Activated CD8-positive, alpha-beta memory T cell treated with anti-CD3 and anti-CD28 coated beads, Interleukin-2, amount 10 ng/mL, durations not matched to agents 7 days and 5 days (primary cell): Measurements from ENCODE around the gene TAOK2. TPM values are rescaled to one million over a fixed set of nuclear protein-coding genes. Genes with fewer than 3 reads are reported as not detected.
"Not testable (repeated sequence)": the region's sequence is repeated elsewhere in the genome, so short reads cannot be mapped to it uniquely, and the experiment has no call there.

Experiments used
- ATAC-seq: fragments of 150-1000 bp; cut with Tn5 transposase; one replicate; pipeline ENCODE4 v1.10.0; 2021; ENCODE audit warnings: moderate library complexity
- CTCF ChIA-PET: fragments of 350-600 bp; sonication (Branson Sonifier 250); formaldehyde crosslinking; loops from one replicate; lab custom pipeline; 2021; ENCODE audit warnings: antibody characterized with exemption; lab: Charles Lee
- DNase-seq: peaks from one replicate; pipeline ENCODE4 v3.0.0-alpha.2; 2020
- H3K27ac Mint-ChIP-seq: one replicate; pipeline ENCODE4 v1.8.0; 2021; ENCODE audit warnings: mild to moderate bottlenecking, mixed read lengths
- H3K27me3 Mint-ChIP-seq: one replicate; pipeline ENCODE4 v1.8.0; 2021; ENCODE audit warnings: mixed read lengths
- H3K36me3 Mint-ChIP-seq: one replicate; pipeline ENCODE4 v1.8.0; 2021; ENCODE audit warnings: mild to moderate bottlenecking, mixed read lengths
- H3K4me1 Mint-ChIP-seq: one replicate; pipeline ENCODE4 v1.8.0; 2021; ENCODE audit warnings: mixed read lengths
- H3K4me3 Mint-ChIP-seq: one replicate; pipeline ENCODE4 v1.8.0; 2021; ENCODE audit warnings: mild to moderate bottlenecking, moderate library complexity, mixed read lengths
- H3K9me3 Mint-ChIP-seq: one replicate; pipeline ENCODE4 v1.8.0; 2022; ENCODE audit warnings: low read depth, mixed read lengths
- total RNA-seq, 2 experiments: library from RNA; stranded (reverse); gene quantifications; one replicate each; pipeline ENCODE4 v1.2.3, GENCODE V29; 2021

TAOK2 gene
- total RNA-seq = 10 to 100 TPM; 51.1 to 55.3 TPM

- DNase-seq = peak; percentile 99
- Mint-ChIP-seq H3K36me3 (peaks cover 30% of the 10 kb centered on the region), H3K4me1 (peaks cover 30% of the 10 kb centered on the region), H3K9me3 (no peaks in the 10 kb centered on the region), H3K27me3 (no peaks in the 10 kb centered on the region), H3K4me3 (peak within 1 kb of the TSS; percentile 81), H3K27ac (peak within 1 kb of the TSS; percentile 95)
- CTCF ChIA-PET = interaction anchor here (0.7 to 5.7 kb wide), 16 partner anchors 12 to 273 kb away, joined by 3 to 31 read pairs (median 4); partner anchors contain the start of genes HIRIP3, INO80E, KCTD13 and SEZ6L2
- ATAC-seq = peak; percentile 99
Measured at GRCh38 chr16:29973384-29974246, at the start of gene TAOK2. Gene TAOK2 (plus strand): TSS chr16:29973868. CDS start chr16:29977773, 3,905 bp downstream.

- CTCF ChIA-PET = interaction anchor here (1.0 to 2.8 kb wide), 10 partner anchors 36 to 224 kb away, joined by 3 to 17 read pairs (median 5); partner anchors contain the start of genes CDIPT, PAGR1, TAOK2 and TMEM219
- Mint-ChIP-seq H3K4me3 (peak overlapping the region; percentile 89), H3K4me1 (peaks cover 35% of the 10 kb centered on the region), H3K36me3 (peaks cover 14% of the 10 kb centered on the region), H3K27me3 (peaks cover 2% of the 10 kb centered on the region), H3K9me3 (no peaks in the 10 kb centered on the region), H3K27ac (peak overlapping the region; percentile 64)
- DNase-seq (no peak), ATAC-seq (no peak)
Measured at GRCh38 chr16:29925105-29925756, 48.4 kb upstream of the TAOK2 start.

- H3K27ac Mint-ChIP-seq = peak within 1 kb of the TSS; percentile 93
- H3K9me3 Mint-ChIP-seq = no peaks in the 10 kb centered on the region
- peaks cover 2% of the 10 kb centered on the region for H3K27me3 Mint-ChIP-seq
- peak within 1 kb of the TSS; percentile 89 for H3K4me3 Mint-ChIP-seq
- peaks cover 7% of the 10 kb centered on the region for H3K36me3 Mint-ChIP-seq
- peaks cover 31% of the 10 kb centered on the region for H3K4me1 Mint-ChIP-seq
- peak; percentile 90 for DNase-seq
- ATAC-seq = peak; percentile 95
- CTCF ChIA-PET = interaction anchor here (0.7 to 2.8 kb wide), 12 partner anchors 25 to 225 kb away, joined by 3 to 17 read pairs (median 4); partner anchors contain the start of genes CDIPT, PAGR1, TAOK2 and TMEM219
Measured at GRCh38 chr16:29925781-29926710, 47.6 kb upstream of the TAOK2 start, which contains the start of gene KCTD13. Gene KCTD13 (minus strand): TSS chr16:29926226. CDS start chr16:29926033, 193 bp downstream.

GRCh38 chr16:29926711-29927052 lies 47.0 kb upstream of the TAOK2 start:
- Mint-ChIP-seq H3K4me3 (peak overlapping the region; percentile 89), H3K36me3 (peaks cover 6% of the 10 kb centered on the region), H3K27ac (peak overlapping the region; percentile 93), H3K4me1 (peaks cover 30% of the 10 kb centered on the region), H3K9me3 (no peaks in the 10 kb centered on the region), H3K27me3 (peaks cover 2% of the 10 kb centered on the region)
- DNase-seq (no peak), ATAC-seq (no peak)
- CTCF ChIA-PET = interaction anchor here (0.7 to 2.8 kb wide), 10 partner anchors 25 to 225 kb away, joined by 3 to 17 read pairs (median 5); partner anchors contain the start of genes CDIPT, PAGR1, TAOK2 and TMEM219

- Mint-ChIP-seq H3K4me1 (peaks cover 30% of the 10 kb centered on the region), H3K9me3 (no peaks in the 10 kb centered on the region), H3K4me3 (peak overlapping the region; percentile 89), H3K27me3 (peaks cover 2% of the 10 kb centered on the region), H3K27ac (peak overlapping the region; percentile 93), H3K36me3 (peaks cover 6% of the 10 kb centered on the region)
- no peak for ATAC-seq
- DNase-seq = no peak
- CTCF ChIA-PET = interaction anchor here (1.4 to 2.8 kb wide), 6 partner anchors 34 to 226 kb away, joined by 3 to 17 read pairs (median 6); partner anchors contain the start of genes CDIPT, TAOK2 and TMEM219
Measured at GRCh38 chr16:29927070-29927905, 46.4 kb upstream of the TAOK2 start.

GRCh38 chr16:29931750-29932149 lies 41.9 kb upstream of the TAOK2 start:
- DNase-seq, H3K9me3 Mint-ChIP-seq, H3K4me1 Mint-ChIP-seq, ATAC-seq, H3K4me3 Mint-ChIP-seq, H3K36me3 Mint-ChIP-seq, H3K27ac Mint-ChIP-seq: not testable (repeated sequence)
- CTCF ChIA-PET = interaction anchor here (0.6 kb wide), 1 partner anchor 27 kb away, joined by 3 read pairs; no protein-coding TSS in a partner anchor
- H3K27me3 Mint-ChIP-seq = peaks cover 14% of the 10 kb centered on the region

- Mint-ChIP-seq H3K9me3 (no peaks in the 10 kb centered on the region), H3K27ac (no peak overlapping the region), H3K4me3 (no peak overlapping the region), H3K4me1 (no peaks in the 10 kb centered on the region), H3K36me3 (no peaks in the 10 kb centered on the region), H3K27me3 (peaks cover 6% of the 10 kb centered on the region)
- CTCF ChIA-PET = no interaction called here
- ATAC-seq (no peak), DNase-seq (no peak)
Measured at GRCh38 chr16:29940656-29941055, 33.0 kb upstream of the TAOK2 start.

GRCh38 chr16:29943846-29944799 lies 29.5 kb upstream of the TAOK2 start:
- Mint-ChIP-seq H3K4me3 (no peak overlapping the region), H3K36me3 (no peaks in the 10 kb centered on the region), H3K27ac (no peak overlapping the region), H3K4me1 (no peaks in the 10 kb centered on the region), H3K27me3 (peaks cover 6% of the 10 kb centered on the region), H3K9me3 (no peaks in the 10 kb centered on the region)
- CTCF ChIA-PET = interaction anchor here (0.8 to 1.5 kb wide), 3 partner anchors 17 to 88 kb away, joined by 3 to 4 read pairs (median 3); partner anchors contain the start of gene TMEM219
- DNase-seq (no peak), ATAC-seq (no peak)

- Mint-ChIP-seq H3K4me1 (no peaks in the 10 kb centered on the region), H3K4me3 (no peak overlapping the region), H3K27me3 (peaks cover 2% of the 10 kb centered on the region), H3K36me3 (no peaks in the 10 kb centered on the region), H3K9me3 (peaks cover 2% of the 10 kb centered on the region), H3K27ac (no peak overlapping the region)
- CTCF ChIA-PET = interaction anchor here (1.0 kb wide), 1 partner anchor 27 kb away, joined by 3 read pairs; no protein-coding TSS in a partner anchor
- ATAC-seq (no peak), DNase-seq (no peak)
Measured at GRCh38 chr16:29947897-29948296, 25.8 kb upstream of the TAOK2 start.

GRCh38 chr16:29950806-29951461 lies 22.7 kb upstream of the TAOK2 start:
- DNase-seq (no peak), ATAC-seq (no peak)
- Mint-ChIP-seq H3K27me3 (peaks cover 8% of the 10 kb centered on the region), H3K36me3 (no peaks in the 10 kb centered on the region), H3K4me1 (no peaks in the 10 kb centered on the region), H3K27ac (no peak overlapping the region), H3K9me3 (peaks cover 2% of the 10 kb centered on the region), H3K4me3 (no peak overlapping the region)
- CTCF ChIA-PET = interaction anchor here (2.3 kb wide), 1 partner anchor 82 kb away, joined by 5 read pairs; no protein-coding TSS in a partner anchor
